LNCaP clone FGC (cell line): ENCODE data around the gene CNTN5.

Experiments
- DNase-seq: peaks from one replicate; pipeline ENCODE4 v3.0.0-alpha.2; 2011; ENCODE audit warnings: low read depth
- H3K4me3 ChIP-seq: 2 replicates; pipeline ENCODE4 v1.5.1; 2011; ENCODE audit warnings: mild to moderate bottlenecking, low read depth, low read length, control low read depth
- CTCF ChIP-seq: IDR thresholded peaks from 2 replicates; pipeline ENCODE4 v1.5.1; 2012; ENCODE audit warnings: mild to moderate bottlenecking; ENCODE audit not compliant: control insufficient read depth, insufficient read depth; ENCODE audit errors: extremely low read depth

Gene CNTN5

GRCh38 chr11:99320769-99321290, 300.1 kb downstream of the CNTN5 start:
- no peak overlapping the region for H3K4me3 ChIP-seq
- DNase-seq: no peak
- no peak for TF ChIP-seq CTCF

GRCh38 chr11:99325847-99326246, 305.1 kb downstream of the CNTN5 start:
- no peak overlapping the region for H3K4me3 ChIP-seq
- DNase-seq: no peak

GRCh38 chr11:99327066-99327465, 306.3 kb downstream of the CNTN5 start:
- TF ChIP-seq CTCF: no peak
- DNase-seq: no peak
- H3K4me3 ChIP-seq: no peak overlapping the region

More at GRCh38 chr11:99325847-99326246, 305.1 kb downstream of the CNTN5 start:
- TF ChIP-seq CTCF: no peak

- no peak for TF ChIP-seq CTCF
- no peak overlapping the region for H3K4me3 ChIP-seq
- DNase-seq: no peak
Measured at GRCh38 chr11:99327527-99327926, 306.8 kb downstream of the CNTN5 start.

- H3K4me3 ChIP-seq: no peak overlapping the region
- no peak for TF ChIP-seq CTCF
- DNase-seq: no peak
Measured at GRCh38 chr11:99333621-99334020, 312.9 kb downstream of the CNTN5 start.

- TF ChIP-seq CTCF: no peak
- H3K4me3 ChIP-seq: no peak overlapping the region
- no peak for DNase-seq
Measured at GRCh38 chr11:99343117-99343516, 322.4 kb downstream of the CNTN5 start.

GRCh38 chr11:99349151-99349673, 328.5 kb downstream of the CNTN5 start:
- H3K4me3 ChIP-seq: no peak overlapping the region
- DNase-seq: no peak
- TF ChIP-seq CTCF: no peak
